Thoracic aorta (tissue), 2 donors: ENCODE measurements around the gene NCKAP5. TPM values are rescaled to one million over a fixed set of nuclear protein-coding genes. Genes with fewer than 3 reads are reported as not detected.

Source experiments
- ATAC-seq: fragments of 150-250 bp; one replicate; pipeline ENCODE4 v1.8.0; 2017; ENCODE audit warnings: low read depth; ENCODE audit not compliant: insufficient number of reproducible peaks, low FRiP score
- DNase-seq: peaks from one replicate; pipeline ENCODE4 v3.0.0-alpha.2; 2020; ENCODE audit warnings: low spot score
- H3K27ac ChIP-seq, 2 donors: fragments of 200-600 bp; sonication (generic); 1 replicate in 1 of 2; 2 replicates in 1 of 2; pipeline ENCODE4 v1.5.1; 2016; ENCODE audit warnings: mild to moderate bottlenecking in 2 of 2, moderate library complexity in 2 of 2
- H3K27me3 ChIP-seq: fragments of 200-600 bp; sonication (generic); replicated peaks from 2 replicates; pipeline ENCODE4 v1.6.0; 2016; ENCODE audit warnings: mild to moderate bottlenecking; ENCODE audit not compliant: insufficient read depth
- H3K36me3 ChIP-seq: fragments of 200-600 bp; sonication (generic); one replicate; pipeline ENCODE4 v1.5.1; 2016
- H3K4me1 ChIP-seq, 2 donors: fragments of 200-600 bp; sonication (generic); 1 replicate in 1 of 2; 2 replicates in 1 of 2; pipeline versions ENCODE4 v1.5.1 to v1.6.0; 2016; ENCODE audit warnings: low read depth in 2 of 2, mild to moderate bottlenecking in 1 of 2; ENCODE audit not compliant: control insufficient read depth in 1 of 2
- H3K4me3 ChIP-seq: fragments of 200-600 bp; sonication (generic); 2 replicates; pipeline ENCODE4 v1.5.1; 2016; ENCODE audit warnings: mild to moderate bottlenecking
- H3K9me3 ChIP-seq: fragments of 200-600 bp; sonication (generic); 2 replicates; pipeline ENCODE4 v1.5.1; 2016
- CTCF ChIP-seq: fragments of 200-600 bp; sonication (generic); IDR thresholded peaks from one replicate; pipeline ENCODE4 v1.5.1; 2019; ENCODE audit warnings: antibody characterized with exemption
- total RNA-seq, 2 donors: library from RNA; depleted of rRNA; stranded (reverse); fragments of >200 nt; gene quantifications; one replicate each; pipeline versions ENCODE4 v1.1.0 to v1.2.3, GENCODE V29; 2016

NCKAP5 gene
- total RNA-seq, 2 donors from 2014 or later = 1.2 to 1.9 TPM

GRCh38 chr2:133086176-133086575 lies 482.1 kb downstream of the NCKAP5 start:
- H3K9me3 ChIP-seq = no peaks in the 10 kb centered on the region
- H3K27me3 ChIP-seq = no peaks in the 10 kb centered on the region
- no peak overlapping the region for H3K27ac ChIP-seq
- H3K4me1 ChIP-seq = no peaks in the 10 kb centered on the region
- DNase-seq (no peak), ATAC-seq (no peak)
- no peak overlapping the region for H3K4me3 ChIP-seq
- no peak for TF ChIP-seq CTCF
- no peaks in the 10 kb centered on the region for H3K36me3 ChIP-seq

DNA sequence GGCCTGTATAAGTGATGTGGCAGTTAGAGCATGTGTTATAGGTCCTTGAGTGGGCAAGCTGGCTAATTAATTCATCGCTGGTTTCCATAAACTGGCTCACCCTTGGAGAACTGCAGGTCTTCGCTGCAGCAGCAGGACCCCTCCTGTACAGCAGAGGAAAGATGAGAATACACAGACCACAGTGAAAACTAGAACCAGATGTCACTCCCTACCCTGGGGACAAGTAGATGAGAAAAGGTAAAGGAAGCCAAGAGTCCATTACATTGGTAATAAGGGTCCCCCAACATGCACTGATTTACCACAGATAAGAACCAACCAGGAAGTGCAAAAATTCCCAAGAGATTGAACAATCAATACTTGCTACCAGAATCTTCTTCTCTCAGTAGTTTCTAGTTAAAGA lies 482.6 kb downstream of the NCKAP5 start:
- Histone ChIP-seq H3K27me3 (no peaks in the 10 kb centered on the region), H3K36me3 (no peaks in the 10 kb centered on the region), H3K4me1 (no peaks in the 10 kb centered on the region), H3K9me3 (no peaks in the 10 kb centered on the region), H3K4me3 (no peak overlapping the region), H3K27ac (no peak overlapping the region)
- DNase-seq (no peak), ATAC-seq (no peak)
- no peak for TF ChIP-seq CTCF

DNA sequence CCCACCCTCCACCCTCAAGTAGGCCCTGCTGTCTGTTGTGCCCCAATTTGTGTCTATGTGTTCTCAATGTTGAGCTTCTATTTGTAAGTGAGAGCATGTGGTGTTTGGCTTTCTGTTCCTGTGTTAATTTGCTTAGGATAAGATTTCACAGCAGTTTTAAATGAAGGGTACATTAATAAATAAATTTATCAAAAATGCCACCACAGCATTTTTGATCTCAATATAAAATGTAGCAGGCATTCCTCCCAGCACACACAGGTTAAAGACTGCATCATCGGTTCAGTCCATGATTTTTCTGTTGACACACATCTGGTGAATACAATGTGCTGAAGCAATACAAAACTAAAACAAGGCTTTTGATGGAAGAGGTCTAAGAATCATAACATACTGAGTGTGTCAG lies 486.2 kb downstream of the NCKAP5 start:
- TF ChIP-seq CTCF = no peak
- H3K27ac ChIP-seq = no peak overlapping the region
- H3K4me1 ChIP-seq = no peaks in the 10 kb centered on the region
- DNase-seq (no peak), ATAC-seq (no peak)
- no peaks in the 10 kb centered on the region for H3K36me3 ChIP-seq
- no peaks in the 10 kb centered on the region for H3K27me3 ChIP-seq
- H3K9me3 ChIP-seq = no peaks in the 10 kb centered on the region
- H3K4me3 ChIP-seq = no peak overlapping the region

DNA sequence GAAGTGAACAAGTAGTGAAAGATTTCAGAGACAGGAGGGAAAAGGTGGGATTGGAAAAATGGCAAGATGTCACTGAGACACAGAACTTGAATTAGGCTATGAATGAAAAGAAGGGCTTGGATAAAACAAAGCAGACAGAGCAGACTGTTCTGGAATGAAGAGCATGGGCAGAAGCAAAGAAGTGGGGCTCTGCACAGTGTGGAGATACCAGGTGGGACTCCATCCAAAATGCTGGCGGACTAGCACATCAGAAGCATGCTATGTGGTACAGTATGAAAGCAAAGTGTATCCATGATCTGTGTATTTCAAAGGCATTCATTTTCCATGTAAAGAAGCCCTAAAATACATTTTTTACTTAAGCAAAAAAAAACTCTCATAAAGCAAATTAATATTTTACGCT lies 487.4 kb downstream of the NCKAP5 start:
- Histone ChIP-seq H3K27me3 (no peaks in the 10 kb centered on the region), H3K9me3 (no peaks in the 10 kb centered on the region), H3K27ac (no peak overlapping the region), H3K4me1 (no peaks in the 10 kb centered on the region), H3K36me3 (no peaks in the 10 kb centered on the region), H3K4me3 (no peak overlapping the region)
- DNase-seq (no peak), ATAC-seq (no peak)
- TF ChIP-seq CTCF = no peak

- Histone ChIP-seq H3K4me1 (no peaks in the 10 kb centered on the region), H3K9me3 (peaks cover 3% of the 10 kb centered on the region), H3K27ac (no peak overlapping the region), H3K36me3 (no peaks in the 10 kb centered on the region), H3K4me3 (no peak overlapping the region), H3K27me3 (no peaks in the 10 kb centered on the region)
- no peak for TF ChIP-seq CTCF
- no peak for DNase-seq
- ATAC-seq = no peak
Observed at GRCh38 chr2:133078667-133079411, 489.4 kb downstream of the NCKAP5 start.
